ENCODE results near the gene NCOA7. TPM values are rescaled to one million over a fixed set of nuclear protein-coding genes. Genes with fewer than 3 reads are reported as not detected.

The NCOA7 gene
- total and polyA plus RNA-seq, 7 experiments from 2014 or later: 12.8 to 55.6 (median 31.9) TPM

DNA sequence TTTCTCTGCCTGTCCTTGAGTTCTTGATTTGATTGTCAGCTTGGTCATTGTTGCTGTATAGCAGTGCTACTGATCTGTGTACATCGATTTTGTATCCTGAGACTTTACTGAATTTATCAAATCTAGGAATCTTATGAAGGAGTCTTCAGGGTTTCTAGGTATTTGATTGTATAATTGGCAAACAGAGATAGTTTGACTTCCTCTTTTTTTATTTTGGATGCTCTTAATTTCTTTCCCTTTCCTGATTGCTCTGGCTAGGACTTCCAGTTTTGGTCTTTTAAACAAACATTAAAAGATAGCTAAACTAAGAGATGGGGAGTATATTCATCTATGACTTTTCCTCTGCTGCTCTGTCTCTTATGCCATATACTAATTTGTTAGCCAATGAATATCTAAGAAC, 62.4 kb downstream of the NCOA7 start:
- Mint-ChIP-seq H3K4me3 (no peak overlapping the region), H3K4me1 (peaks cover 0 to 16% (median 7%) of the 10 kb centered on the region in 7 donors), H3K27me3 (no peaks in the 10 kb centered on the region), H3K9me3 (peaks cover 0 to 9% (median 0%) of the 10 kb centered on the region in 11 donors), H3K27ac (peak overlapping the region in 1 of 9 donors; percentile 23), H3K36me3 (peaks cover 0 to 22% (median 16%) of the 10 kb centered on the region in 5 donors)
- H3K9me3 ChIP-seq (ENCODE audit: control insufficient read depth in 2 of 3, low read length in 3 of 3): no peaks in the 10 kb centered on the region
- H3K27ac ChIP-seq (ENCODE audit: low read depth, low read length): no peak overlapping the region
- H3K4me3 ChIP-seq (ENCODE audit: low read length): no peak overlapping the region
- POLR2A ChIA-PET: no interaction called here
- intact Hi-C loops (cut with micrococcal nuclease): no loop called here
- CTCF ChIA-PET: no interaction called here
- no peaks in the 10 kb centered on the region for H3K27me3 ChIP-seq (ENCODE audit: control insufficient read depth in 2 of 2, insufficient read depth in 2 of 2, low read length in 2 of 2)
- H3K4me1 ChIP-seq (ENCODE audit: control insufficient read depth in 2 of 2, insufficient read depth in 2 of 2, low read length in 2 of 2): no peaks in the 10 kb centered on the region
- DNase-seq (no peak), ATAC-seq (no peak)
- H3K36me3 ChIP-seq (ENCODE audit: control insufficient read depth in 2 of 3, insufficient read depth in 3 of 3, low read length in 3 of 3): peaks cover 0 to 3% (median 0%) of the 10 kb centered on the region in 3 experiments

DNA sequence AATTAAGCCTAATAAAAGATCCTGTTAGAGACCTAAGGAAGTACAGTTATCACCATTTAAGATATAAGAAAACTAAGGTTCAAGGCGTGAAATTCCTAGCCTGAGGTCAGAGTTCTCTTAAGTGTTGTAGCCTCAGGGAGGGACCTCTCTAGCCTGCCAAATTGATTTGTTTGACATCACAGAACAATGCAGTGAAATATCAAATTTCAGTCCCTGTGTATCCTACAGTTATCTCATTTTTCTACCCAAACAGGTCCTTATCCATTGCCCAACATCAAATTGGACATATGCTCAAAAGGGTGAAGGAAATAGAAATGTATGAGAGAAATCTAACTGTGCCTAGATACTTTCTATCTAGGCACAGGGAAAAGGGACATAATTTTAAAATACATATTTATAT, 63.0 kb downstream of the NCOA7 start:
- peaks cover 0 to 18% (median 7%) of the 10 kb centered on the region in 7 donors for H3K4me1 Mint-ChIP-seq
- no peak overlapping the region for H3K27ac ChIP-seq (ENCODE audit: low read depth, low read length)
- peaks cover 0 to 9% (median 0%) of the 10 kb centered on the region in 11 donors for H3K9me3 Mint-ChIP-seq
- peaks cover 0 to 3% (median 0%) of the 10 kb centered on the region in 3 experiments for H3K36me3 ChIP-seq (ENCODE audit: control insufficient read depth in 2 of 3, insufficient read depth in 3 of 3, low read length in 3 of 3)
- DNase-seq (no peak), ATAC-seq (no peak)
- H3K4me3 ChIP-seq (ENCODE audit: low read length): no peak overlapping the region
- H3K27me3 ChIP-seq (ENCODE audit: control insufficient read depth in 2 of 2, insufficient read depth in 2 of 2, low read length in 2 of 2): no peaks in the 10 kb centered on the region
- intact Hi-C loops (cut with micrococcal nuclease): no loop called here
- peaks cover 0 to 22% (median 16%) of the 10 kb centered on the region in 5 donors for H3K36me3 Mint-ChIP-seq
- no peaks in the 10 kb centered on the region for H3K4me1 ChIP-seq (ENCODE audit: control insufficient read depth in 2 of 2, insufficient read depth in 2 of 2, low read length in 2 of 2)
- H3K27ac Mint-ChIP-seq: peak overlapping the region in 1 of 9 donors; percentile 23
- H3K4me3 Mint-ChIP-seq: no peak overlapping the region
- H3K9me3 ChIP-seq (ENCODE audit: control insufficient read depth in 2 of 3, low read length in 3 of 3): no peaks in the 10 kb centered on the region
- ChIA-PET POLR2A (interaction anchor here (1.1 kb wide), 1 partner anchor 63 kb away, joined by 3 read pairs; the partner anchor contains the start of gene NCOA7), CTCF (no interaction called here)
- no peaks in the 10 kb centered on the region for H3K27me3 Mint-ChIP-seq

DNA sequence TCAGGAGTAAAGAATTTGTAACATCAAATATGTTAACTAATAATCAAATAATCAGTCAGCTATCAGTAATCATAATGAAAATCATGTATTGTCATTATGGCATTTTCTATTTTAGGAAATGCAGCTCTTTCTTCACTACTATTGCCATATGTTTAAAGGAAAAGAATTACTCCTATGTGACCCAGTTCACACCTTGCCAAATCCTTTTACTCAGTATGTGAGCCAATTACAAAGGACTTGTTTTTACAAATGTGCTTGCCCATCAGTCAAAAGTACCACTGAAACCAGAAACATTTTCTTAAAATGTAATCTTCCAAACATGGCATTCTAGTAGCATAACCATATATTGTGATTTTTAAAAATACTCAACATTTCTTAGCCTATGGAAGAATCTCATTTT, 63.6 kb downstream of the NCOA7 start:
- DNase-seq (no peak), ATAC-seq (no peak)
- peaks cover 0 to 3% (median 0%) of the 10 kb centered on the region in 3 experiments for H3K36me3 ChIP-seq (ENCODE audit: control insufficient read depth in 2 of 3, insufficient read depth in 3 of 3, low read length in 3 of 3)
- Mint-ChIP-seq H3K9me3 (peaks cover 0 to 9% (median 0%) of the 10 kb centered on the region in 11 donors), H3K4me1 (peaks cover 0 to 22% (median 7%) of the 10 kb centered on the region in 7 donors), H3K27ac (no peak overlapping the region), H3K36me3 (peaks cover 0 to 22% (median 17%) of the 10 kb centered on the region in 5 donors), H3K27me3 (no peaks in the 10 kb centered on the region), H3K4me3 (no peak overlapping the region)
- H3K27me3 ChIP-seq (ENCODE audit: control insufficient read depth in 2 of 2, insufficient read depth in 2 of 2, low read length in 2 of 2): no peaks in the 10 kb centered on the region
- POLR2A ChIA-PET: interaction anchor here (1.1 kb wide), 1 partner anchor 63 kb away, joined by 3 read pairs; the partner anchor contains the start of gene NCOA7
- CTCF ChIA-PET: no interaction called here
- H3K4me3 ChIP-seq (ENCODE audit: low read length): no peak overlapping the region
- intact Hi-C loops (cut with micrococcal nuclease): no loop called here
- no peak overlapping the region for H3K27ac ChIP-seq (ENCODE audit: low read depth, low read length)
- H3K4me1 ChIP-seq (ENCODE audit: control insufficient read depth in 2 of 2, insufficient read depth in 2 of 2, low read length in 2 of 2): no peaks in the 10 kb centered on the region
- no peaks in the 10 kb centered on the region for H3K9me3 ChIP-seq (ENCODE audit: control insufficient read depth in 2 of 3, low read length in 3 of 3)

DNA sequence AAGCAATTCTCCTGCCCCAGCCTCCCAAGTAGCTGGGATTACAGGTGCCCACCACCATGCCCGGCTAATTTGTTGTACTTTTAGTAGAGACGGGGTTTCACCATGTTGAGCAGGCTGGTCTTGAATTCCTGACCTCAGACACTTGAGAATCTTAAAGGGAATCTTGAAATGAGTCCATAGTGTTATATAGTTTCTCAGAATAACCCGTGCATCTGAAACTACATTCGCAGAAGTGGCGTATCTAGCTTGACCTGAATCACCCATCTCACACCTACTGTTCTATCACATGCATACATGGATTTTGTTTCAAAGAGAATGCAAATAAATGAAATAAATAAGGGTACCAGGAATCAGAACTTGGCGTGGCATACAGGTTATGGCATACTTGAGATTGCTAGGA, 65.0 kb downstream of the NCOA7 start:
- CTCF ChIA-PET: no interaction called here
- no peak overlapping the region for H3K27ac Mint-ChIP-seq
- no peak overlapping the region for H3K4me3 Mint-ChIP-seq
- intact Hi-C loops (cut with micrococcal nuclease): no loop called here
- H3K4me1 Mint-ChIP-seq: peaks cover 0 to 17% (median 7%) of the 10 kb centered on the region in 7 donors
- no peaks in the 10 kb centered on the region for H3K27me3 ChIP-seq (ENCODE audit: control insufficient read depth in 2 of 2, insufficient read depth in 2 of 2, low read length in 2 of 2)
- DNase-seq (no peak), ATAC-seq (no peak)
- H3K9me3 ChIP-seq (ENCODE audit: control insufficient read depth in 2 of 3, low read length in 3 of 3): no peaks in the 10 kb centered on the region
- no peaks in the 10 kb centered on the region for H3K4me1 ChIP-seq (ENCODE audit: control insufficient read depth in 2 of 2, insufficient read depth in 2 of 2, low read length in 2 of 2)
- H3K9me3 Mint-ChIP-seq: peaks cover 0 to 9% (median 0%) of the 10 kb centered on the region in 11 donors
- POLR2A ChIA-PET: no interaction called here
- H3K27ac ChIP-seq (ENCODE audit: low read depth, low read length): no peak overlapping the region
- no peaks in the 10 kb centered on the region for H3K27me3 Mint-ChIP-seq
- H3K36me3 ChIP-seq (ENCODE audit: control insufficient read depth in 2 of 3, insufficient read depth in 3 of 3, low read length in 3 of 3): peaks cover 0 to 3% (median 0%) of the 10 kb centered on the region in 3 experiments
- H3K4me3 ChIP-seq (ENCODE audit: low read length): no peak overlapping the region
- H3K36me3 Mint-ChIP-seq: peaks cover 0 to 25% (median 17%) of the 10 kb centered on the region in 5 donors

DNA sequence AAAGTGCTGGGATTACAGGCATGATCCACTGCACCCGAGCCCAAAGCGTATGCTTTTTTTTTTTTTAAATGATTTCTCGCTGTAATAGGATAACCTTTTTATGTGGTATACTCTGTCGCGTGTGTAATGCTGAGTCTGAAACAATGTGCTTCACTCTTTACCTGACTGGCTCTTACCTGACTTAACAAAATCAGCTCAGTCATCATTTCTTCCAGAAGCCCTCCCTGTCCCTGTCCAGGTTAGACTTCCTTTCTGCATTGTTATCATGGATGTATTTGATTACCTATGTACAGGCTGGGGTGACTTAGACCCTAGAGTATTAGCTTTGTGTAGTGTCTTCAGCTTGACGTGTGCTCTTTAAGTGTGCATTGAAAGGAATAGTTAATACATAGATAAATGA, 67.1 kb downstream of the NCOA7 start:
- Histone ChIP-seq H3K27me3 (ENCODE audit: control insufficient read depth in 2 of 2, insufficient read depth in 2 of 2, low read length in 2 of 2) (no peaks in the 10 kb centered on the region), H3K9me3 (ENCODE audit: control insufficient read depth in 2 of 3, low read length in 3 of 3) (no peaks in the 10 kb centered on the region), H3K4me3 (ENCODE audit: low read length) (no peak overlapping the region), H3K4me1 (ENCODE audit: control insufficient read depth in 2 of 2, insufficient read depth in 2 of 2, low read length in 2 of 2) (no peaks in the 10 kb centered on the region), H3K27ac (ENCODE audit: low read depth, low read length) (no peak overlapping the region), H3K36me3 (ENCODE audit: control insufficient read depth in 2 of 3, insufficient read depth in 3 of 3, low read length in 3 of 3) (peaks cover 0 to 3% (median 0%) of the 10 kb centered on the region in 3 experiments)
- ChIA-PET CTCF (interaction anchor here (1.2 to 1.3 kb wide), 2 partner anchors 29 to 67 kb away, joined by 3 to 6 read pairs; partner anchors contain the start of gene NCOA7), POLR2A (interaction anchor here (0.7 to 1.2 kb wide), 2 partner anchors 63 to 77 kb away, joined by 3 read pairs; no protein-coding TSS in a partner anchor)
- Mint-ChIP-seq H3K9me3 (peaks cover 0 to 3% (median 0%) of the 10 kb centered on the region in 11 donors), H3K27me3 (no peaks in the 10 kb centered on the region), H3K4me1 (peaks cover 0 to 15% (median 7%) of the 10 kb centered on the region in 7 donors), H3K27ac (no peak overlapping the region), H3K4me3 (no peak overlapping the region), H3K36me3 (peaks cover 0 to 27% (median 13%) of the 10 kb centered on the region in 5 donors)
- ATAC-seq: no peak
- DNase-seq: no peak
- intact Hi-C loops (cut with micrococcal nuclease): loop anchor here (1.0 kb wide), 3 partner anchors 67 to 116 kb away; partner anchors contain the start of gene HINT3 (in 1 of the 2)

DNA sequence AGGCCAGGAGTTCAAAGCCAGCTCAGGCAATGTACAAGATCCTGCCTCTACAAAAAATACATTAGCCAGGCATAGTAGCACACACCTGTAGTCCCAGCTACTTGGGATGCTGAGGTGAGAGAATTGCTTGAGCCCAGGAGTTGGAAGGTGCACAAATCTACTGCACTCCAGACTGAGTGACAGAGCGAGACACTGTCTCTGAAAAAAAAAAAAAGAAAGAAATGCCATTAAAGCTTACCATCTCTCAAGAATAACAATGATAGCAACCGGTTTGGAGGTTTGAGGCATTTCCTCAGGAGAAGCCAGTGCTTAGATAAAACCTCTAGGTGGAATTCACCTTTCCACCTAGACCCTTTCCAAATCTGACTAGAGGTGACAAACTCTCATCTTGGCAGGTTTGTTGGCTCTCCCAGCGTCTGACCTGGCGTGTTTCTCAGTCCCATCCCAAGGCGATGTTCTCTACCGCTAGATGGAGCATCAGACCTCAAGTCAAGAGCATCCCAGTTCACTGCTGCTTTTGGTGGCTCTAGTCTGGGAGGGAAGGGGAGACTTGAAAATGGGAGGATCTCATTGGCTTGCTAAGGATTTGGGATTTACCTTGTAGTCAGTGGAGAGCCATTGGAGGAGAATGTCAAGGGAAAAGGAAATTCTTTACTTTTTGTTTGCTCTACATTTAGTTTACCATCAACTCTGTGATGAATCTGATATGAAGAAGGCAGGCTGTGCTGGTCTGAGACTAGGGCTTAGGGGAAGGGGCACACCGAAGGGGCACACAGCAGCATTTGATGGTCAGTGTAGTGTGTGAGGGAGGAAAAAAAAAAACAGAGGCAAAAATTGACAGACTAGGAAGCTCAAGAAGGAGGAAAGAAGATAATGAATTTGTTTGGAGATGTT, 67.9 kb downstream of the NCOA7 start:
- intact Hi-C loops (cut with micrococcal nuclease): loop anchor here (1.0 kb wide), 4 partner anchors 10 to 116 kb away; partner anchors contain the start of gene HINT3 (in 1 of the 2)
- H3K4me1 ChIP-seq (ENCODE audit: control insufficient read depth in 2 of 2, insufficient read depth in 2 of 2, low read length in 2 of 2): no peaks in the 10 kb centered on the region
- peak; percentile 52 for ATAC-seq

More for the DNA sequence above, 67.9 kb downstream of the NCOA7 start:
- Histone ChIP-seq H3K27me3 (ENCODE audit: control insufficient read depth in 2 of 2, insufficient read depth in 2 of 2, low read length in 2 of 2) (no peaks in the 10 kb centered on the region), H3K27ac (ENCODE audit: low read depth, low read length) (no peak overlapping the region), H3K36me3 (ENCODE audit: control insufficient read depth in 2 of 3, insufficient read depth in 3 of 3, low read length in 3 of 3) (peaks cover 0 to 3% (median 0%) of the 10 kb centered on the region in 3 experiments), H3K4me3 (ENCODE audit: low read length) (no peak overlapping the region), H3K9me3 (ENCODE audit: control insufficient read depth in 2 of 3, low read length in 3 of 3) (no peaks in the 10 kb centered on the region)
- peaks cover 0 to 27% (median 10%) of the 10 kb centered on the region in 5 donors for H3K36me3 Mint-ChIP-seq
- H3K4me3 Mint-ChIP-seq: no peak overlapping the region
- DNase-seq: peak in 3 of 9 donors; percentile 10 to 26 (median 23)
- ChIA-PET CTCF (interaction anchor here (0.6 to 1.3 kb wide), 4 partner anchors 17 to 124 kb away, joined by 3 to 6 read pairs (median 4); partner anchors contain the start of gene NCOA7), POLR2A (interaction anchor here (0.7 to 1.2 kb wide), 2 partner anchors 64 to 78 kb away, joined by 3 read pairs; no protein-coding TSS in a partner anchor)
- peak overlapping the region in 1 of 9 donors; percentile 79 for H3K27ac Mint-ChIP-seq
- H3K27me3 Mint-ChIP-seq: no peaks in the 10 kb centered on the region
- H3K4me1 Mint-ChIP-seq: peaks cover 0 to 7% (median 3%) of the 10 kb centered on the region in 7 donors
- H3K9me3 Mint-ChIP-seq: no peaks in the 10 kb centered on the region
